ENCODE measurements around the gene GK. TPM values are rescaled to one million over a fixed set of nuclear protein-coding genes. Genes with fewer than 3 reads are reported as not detected.

GK gene
- total RNA-seq, 4 donors from 2014 or later = 6.9 to 31.3 (median 10.6) TPM

- WGBS, 2 donors = 63 to 72% methylated on average over 3 of the region's 3 CpGs
- Histone ChIP-seq H3K4me3 (no peak overlapping the region), H3K27me3 (no peaks in the 10 kb centered on the region), H3K36me3 (no peaks in the 10 kb centered on the region), H3K4me1 (no peaks in the 10 kb centered on the region), H3K27ac (no peak overlapping the region), H3K9me3 (no peaks in the 10 kb centered on the region)
- no peak for DNase-seq
- no peak for TF ChIP-seq CTCF (IDR thresholded peaks at IDR 0.05)
- TF ChIP-seq POLR2A (IDR thresholded peaks at IDR 0.05) = no peak
- intact Hi-C loops (cut with DNase I) = no loop called here
Observed at GRCh38 chrX:30734782-30735181, 81.6 kb downstream of the GK start.

GRCh38 chrX:30735839-30736238 is 82.6 kb downstream of the GK start:
- H3K27me3 ChIP-seq = no peaks in the 10 kb centered on the region
- no peaks in the 10 kb centered on the region for H3K9me3 ChIP-seq
- 16 to 34% methylated on average over 3 to 6 of the region's 6 CpGs for WGBS, 2 donors
- no peaks in the 10 kb centered on the region for H3K4me1 ChIP-seq
- TF ChIP-seq POLR2A (IDR thresholded peaks at IDR 0.05) (no peak), CTCF (IDR thresholded peaks at IDR 0.05) (peak; percentile 40 to 61 (median 52))
- H3K36me3 ChIP-seq = no peaks in the 10 kb centered on the region
- intact Hi-C loops (cut with DNase I) = no loop called here
- no peak overlapping the region for H3K4me3 ChIP-seq
- H3K27ac ChIP-seq = no peak overlapping the region
- no peak for DNase-seq

GRCh38 chrX:30741545-30741944 is 88.3 kb downstream of the GK start:
- H3K9me3 ChIP-seq = no peaks in the 10 kb centered on the region
- H3K4me1 ChIP-seq = no peaks in the 10 kb centered on the region
- no peak for DNase-seq
- no peak for TF ChIP-seq POLR2A (IDR thresholded peaks at IDR 0.05)
- no peak for TF ChIP-seq CTCF (IDR thresholded peaks at IDR 0.05)
- no peak overlapping the region for H3K4me3 ChIP-seq
- H3K27me3 ChIP-seq = no peaks in the 10 kb centered on the region
- intact Hi-C loops (cut with DNase I) = no loop called here
- H3K36me3 ChIP-seq = no peaks in the 10 kb centered on the region
- no peak overlapping the region for H3K27ac ChIP-seq
- 60 to 66% methylated on average over 3 of the region's 3 CpGs for WGBS, 2 donors

- no peak for DNase-seq
- TF ChIP-seq CTCF (IDR thresholded peaks at IDR 0.05) (no peak), POLR2A (IDR thresholded peaks at IDR 0.05) (no peak)
- WGBS, 2 donors = 89 to 94% methylated on average over 6 to 11 of the region's 11 CpGs
- no peaks in the 10 kb centered on the region for H3K4me1 ChIP-seq
- no peaks in the 10 kb centered on the region for H3K27me3 ChIP-seq
- H3K4me3 ChIP-seq = no peak overlapping the region
- H3K36me3 ChIP-seq = no peaks in the 10 kb centered on the region
- no peaks in the 10 kb centered on the region for H3K9me3 ChIP-seq
- H3K27ac ChIP-seq = no peak overlapping the region
- intact Hi-C loops (cut with DNase I) = no loop called here
Observed at GRCh38 chrX:30748342-30748960, 95.2 kb downstream of the GK start.

- no peak for TF ChIP-seq CTCF (IDR thresholded peaks at IDR 0.05)
- TF ChIP-seq POLR2A (IDR thresholded peaks at IDR 0.05) = no peak
- H3K9me3 ChIP-seq = no peaks in the 10 kb centered on the region
- no peaks in the 10 kb centered on the region for H3K27me3 ChIP-seq
- H3K4me1 ChIP-seq = no peaks in the 10 kb centered on the region
- 60 to 71% methylated on average over 3 of the region's 3 CpGs for WGBS, 2 donors
- no peaks in the 10 kb centered on the region for H3K36me3 ChIP-seq
- H3K4me3 ChIP-seq = no peak overlapping the region
- H3K27ac ChIP-seq = no peak overlapping the region
- intact Hi-C loops (cut with DNase I) = no loop called here
- DNase-seq = no peak
Observed at GRCh38 chrX:30751497-30751896, 98.3 kb downstream of the GK start.
